SK-MEL-5 (cell line): ENCODE measurements around the gene NBPF6. TPM values are rescaled to one million over a fixed set of nuclear protein-coding genes. Genes with fewer than 3 reads are reported as not detected.

Experiments used
- total RNA-seq: library from RNA; depleted of rRNA; stranded (reverse); fragments of >200 nt; shearing (Covaris generic); gene quantifications from 2 replicates; pipeline ENCODE4 v1.2.3, GENCODE V29; 2014; rRNA removed

Gene NBPF6
- total RNA-seq, 1 experiment from 2014 or later = not detected

Other genes starting within 250 kb of the NBPF6 start
- 22.0 and 22.6 TPM in 2 replicates for gene SLC25A24, start 250.0 kb upstream of the NBPF6 start, total RNA-seq
- gene NBPF4, start 206.3 kb upstream of the NBPF6 start, total RNA-seq = not detected in 2 replicates
- 36.0 and 38.5 TPM in 2 replicates for gene EEIG2, start 109.8 kb downstream of the NBPF6 start, total RNA-seq
- gene HENMT1, start 210.8 kb downstream of the NBPF6 start, total RNA-seq = not detected in 2 replicates
- 12.9 and 15.6 TPM in 2 replicates for gene PRPF38B, start 242.0 kb downstream of the NBPF6 start, total RNA-seq